Aorta (tissue), 5 donors: ENCODE results near the gene BMPR1B. TPM values are rescaled to one million over a fixed set of nuclear protein-coding genes. Genes with fewer than 3 reads are reported as not detected.
"Not testable (repeated sequence)": the region's sequence is repeated elsewhere in the genome, so short reads cannot be mapped to it uniquely, and the experiment has no call there.

Experiments used
- ATAC-seq: fragments of 200-7000 bp; cut with Tn5 transposase; one replicate; pipeline ENCODE4 v1.9.1; 2022; ENCODE audit warnings: moderate library complexity; ENCODE audit not compliant: low FRiP score
- DNase-seq, 2 donors: peaks; one replicate each; pipeline ENCODE4 v3.0.0-alpha.2; 2020
- H3K27ac ChIP-seq, 2 donors: one replicate each; pipeline ENCODE4 v1.5.1; 2013; ENCODE audit warnings: low read length in 2 of 2, mild to moderate bottlenecking in 2 of 2, moderate library complexity in 2 of 2, control low read depth in 1 of 2, inconsistent platforms in 1 of 2, low read depth in 1 of 2
- H3K27me3 ChIP-seq, 2 donors: one replicate each; pipeline ENCODE4 v1.6.1; 2013; ENCODE audit warnings: control low read depth in 1 of 2, low read length in 1 of 2, mild to moderate bottlenecking in 1 of 2, moderate library complexity in 1 of 2; ENCODE audit not compliant: insufficient read depth in 2 of 2, control insufficient read depth in 1 of 2
- H3K36me3 ChIP-seq, 2 donors: one replicate each; pipeline ENCODE4 v1.6.1; 2013; ENCODE audit warnings: control low read depth in 1 of 2, low read length in 1 of 2, mild to moderate bottlenecking in 1 of 2; ENCODE audit not compliant: insufficient read depth in 2 of 2, control insufficient read depth in 1 of 2
- H3K4me1 ChIP-seq, 2 donors: one replicate each; pipeline ENCODE4 v1.6.1; 2013; ENCODE audit warnings: low read length in 2 of 2, control low read depth in 1 of 2, mild to moderate bottlenecking in 1 of 2, moderate library complexity in 1 of 2; ENCODE audit not compliant: insufficient read depth in 2 of 2, control insufficient read depth in 1 of 2
- H3K4me3 ChIP-seq, 2 donors: one replicate each; pipeline ENCODE4 v1.5.1; 2013; ENCODE audit warnings: low read length in 2 of 2, control low read depth in 1 of 2, mild to moderate bottlenecking in 1 of 2
- H3K9me3 ChIP-seq: one replicate; pipeline ENCODE4 v1.6.1; 2013; ENCODE audit warnings: mild to moderate bottlenecking, low read length; ENCODE audit not compliant: control insufficient read depth
- WGBS, 2 donors: extraction: QIAGEN DNeasy Blood & Tissue Kit; methylation state at CpG; one replicate each; pipeline ENCODE4 v1.1.7; 2013; 5-methylcytosine and 5-hydroxymethylcytosine counted together
- intact Hi-C, 2 donors: fragments of 100-400 bp; cut with DNase I; formaldehyde crosslinking; loops; one replicate each; pipeline versions ENCODE4 v1.14.2 to v1.15.0; 2022
- polyA plus RNA-seq, 2 donors: library from polyadenylated mRNA; stranded (reverse); fragments of 200-250 nt; gene quantifications; one replicate each; pipeline ENCODE4 v1.2.3, GENCODE V29; 2013
- total RNA-seq, 2 donors: library from RNA; stranded (reverse); fragmentation: NEBNext Ultra II Directional; extraction: Animal tissue kit (Norgen Biotek cat#: 25700); gene quantifications; one replicate each; pipeline ENCODE4 v1.2.1, GENCODE V29; 2021
- donor health status: healthy with polysubstance abuse.
- donor health status: Bipolar disorder and iron deficiency.
- donor health status: DM: no; HTN: no; CAD: no.
- donor health status: DM: no; HTN: no; CAD: no.
- donor health status: DM: yes; HTN: yes; CAD: no.

BMPR1B gene
- total and polyA plus RNA-seq, 4 donors: 1.0 to 14.6 (median 8.0) TPM

DNA sequence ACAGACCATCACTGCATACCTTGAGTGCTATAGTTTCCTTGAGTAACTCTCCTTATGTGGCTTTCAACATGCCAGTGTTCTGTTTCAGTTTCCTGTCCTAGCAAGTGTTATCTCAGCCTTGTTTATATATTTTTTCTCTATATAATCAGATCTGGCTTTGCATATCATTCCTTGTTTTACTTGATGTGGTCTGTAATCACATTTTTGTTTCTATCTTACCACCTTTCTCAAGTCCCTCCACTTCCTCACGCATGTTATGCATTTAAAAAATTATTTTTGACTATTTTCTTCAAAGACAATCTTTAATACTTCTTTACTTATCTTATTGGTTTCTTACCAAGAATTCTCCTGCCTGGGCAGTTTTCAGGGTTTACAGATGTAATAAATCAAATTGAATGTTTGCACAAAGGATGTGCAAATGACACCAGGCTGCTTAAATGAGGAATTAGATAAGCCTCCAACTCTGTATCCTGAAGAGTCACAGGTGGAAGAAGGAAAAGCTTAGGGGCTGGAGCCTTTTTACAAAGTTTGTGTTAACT lies 351.2 kb downstream of the BMPR1B start:
- intact Hi-C loops: loop anchor here in 1 of 2 donors (10.0 kb wide), 1 partner anchor 704 kb away; no protein-coding TSS in a partner anchor
- WGBS, 2 donors: 89 to 90% methylated on average over 1 of the region's 1 CpG
- Histone ChIP-seq H3K27me3 (no peaks in the 10 kb centered on the region), H3K9me3 (peaks cover 1% of the 10 kb centered on the region), H3K27ac (no peak overlapping the region), H3K4me1 (peaks cover 0 to 2% of the 10 kb centered on the region in 2 donors), H3K4me3 (no peak overlapping the region), H3K36me3 (no peaks in the 10 kb centered on the region)
- DNase-seq (no peak), ATAC-seq (no peak)

DNA sequence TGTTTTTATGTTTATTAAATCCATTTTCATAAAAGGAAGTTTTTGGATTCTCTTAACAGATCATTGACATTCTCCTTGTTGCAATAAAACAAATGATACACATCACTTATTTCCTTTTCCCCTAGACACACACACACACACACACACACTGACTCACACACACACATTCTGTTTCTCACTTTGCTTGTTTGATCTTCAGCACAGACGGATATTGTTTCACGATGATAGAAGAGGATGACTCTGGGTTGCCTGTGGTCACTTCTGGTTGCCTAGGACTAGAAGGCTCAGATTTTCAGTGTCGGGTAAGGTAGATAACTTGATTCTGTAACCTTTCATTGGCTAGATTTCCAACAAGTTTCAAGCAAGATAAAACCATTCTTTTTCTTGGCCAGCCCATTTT lies 356.8 kb downstream of the BMPR1B start:
- WGBS, 2 donors: 83 to 85% methylated on average over 3 of the region's 3 CpGs
- Histone ChIP-seq H3K9me3 (peaks cover 1% of the 10 kb centered on the region), H3K4me1 (no peaks in the 10 kb centered on the region), H3K27ac (no peak overlapping the region), H3K4me3 (no peak overlapping the region), H3K36me3 (peaks cover 0 to 3% of the 10 kb centered on the region in 2 donors), H3K27me3 (no peaks in the 10 kb centered on the region)
- ATAC-seq (no peak), DNase-seq (no peak)
- intact Hi-C loops: no loop called here

DNA sequence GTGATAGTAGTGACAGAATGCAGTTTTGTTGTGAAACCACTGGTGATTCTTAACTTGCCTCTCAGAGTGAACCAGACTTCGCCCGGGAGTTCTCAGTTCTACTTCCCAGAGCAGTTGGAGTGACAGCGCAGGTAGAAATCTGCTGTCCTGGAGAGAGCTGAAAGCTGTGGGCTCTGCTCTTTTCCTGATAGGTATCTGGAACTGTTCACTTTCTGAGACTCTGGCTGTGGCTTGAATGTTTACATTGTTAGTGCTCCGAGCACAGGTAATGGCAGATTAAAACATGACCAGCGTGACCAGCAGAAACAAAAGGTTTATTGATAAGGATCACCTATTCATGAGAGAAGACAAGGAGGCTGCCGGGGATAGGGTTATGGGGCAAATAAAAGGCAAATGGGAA lies 360.7 kb downstream of the BMPR1B start:
- intact Hi-C loops: no loop called here
- no peaks in the 10 kb centered on the region for H3K27me3 ChIP-seq
- WGBS, 2 donors: 86% methylated on average over 6 of the region's 6 CpGs
- peaks cover 0 to 3% of the 10 kb centered on the region in 2 donors for H3K36me3 ChIP-seq
- H3K9me3 ChIP-seq: peaks cover 1% of the 10 kb centered on the region
- H3K4me1 ChIP-seq: no peaks in the 10 kb centered on the region
- DNase-seq: no peak
- H3K4me3 ChIP-seq: no peak overlapping the region
- no peak overlapping the region for H3K27ac ChIP-seq
- ATAC-seq: no peak

DNA sequence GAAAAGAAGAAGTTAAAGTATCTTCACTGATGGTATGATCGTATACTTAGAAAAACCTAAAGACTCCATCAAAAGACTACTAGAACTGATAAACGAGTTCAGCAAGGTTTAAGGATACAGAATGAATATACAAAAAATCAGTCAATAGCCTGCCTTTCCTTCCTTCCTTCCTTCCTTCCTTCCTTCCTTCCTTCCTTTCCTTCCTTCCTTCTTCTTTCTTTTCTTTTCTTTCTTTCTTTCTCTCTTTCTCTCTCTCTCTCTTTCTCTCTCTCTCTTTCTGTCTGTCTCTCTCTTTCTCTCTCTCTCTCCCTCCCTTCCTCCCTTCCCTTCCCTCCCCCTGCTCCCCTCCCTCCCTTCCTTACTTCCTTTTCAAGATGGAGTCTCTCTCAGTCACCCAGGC lies 362.7 kb downstream of the BMPR1B start:
- no peaks in the 10 kb centered on the region for H3K27me3 ChIP-seq
- DNase-seq (no peak), ATAC-seq (no peak)
- H3K4me3 ChIP-seq: no peak overlapping the region
- H3K27ac ChIP-seq: no peak overlapping the region
- WGBS, 2 donors: 95 to 98% methylated on average over 2 of the region's 2 CpGs
- H3K4me1 ChIP-seq: no peaks in the 10 kb centered on the region
- H3K36me3 ChIP-seq: peaks cover 0 to 3% of the 10 kb centered on the region in 2 donors
- intact Hi-C loops: no loop called here
- H3K9me3 ChIP-seq: peaks cover 1% of the 10 kb centered on the region

DNA sequence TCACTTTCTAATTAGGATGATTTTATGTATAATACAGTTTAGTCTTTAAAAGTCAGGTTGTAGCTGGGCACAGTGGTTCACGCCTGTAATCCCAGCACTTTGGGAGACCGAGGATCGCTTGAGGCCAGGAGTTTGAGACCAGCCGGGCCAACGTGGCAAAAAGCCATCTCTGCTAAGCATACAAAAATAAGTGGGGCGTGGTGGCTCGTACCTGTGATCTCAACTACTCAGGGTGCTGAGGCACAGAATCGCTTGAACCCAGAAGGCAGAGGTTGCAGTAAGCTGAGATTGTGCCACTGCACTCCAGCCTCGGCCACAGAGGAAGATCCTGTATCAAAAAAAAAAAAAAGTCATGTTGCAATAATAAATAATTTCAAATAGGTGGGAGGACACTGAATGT lies 364.2 kb downstream of the BMPR1B start:
- Histone ChIP-seq H3K27ac (no peak overlapping the region), H3K27me3 (no peaks in the 10 kb centered on the region), H3K9me3 (peaks cover 1% of the 10 kb centered on the region), H3K36me3 (no peaks in the 10 kb centered on the region), H3K4me1 (no peaks in the 10 kb centered on the region), H3K4me3 (no peak overlapping the region)
- WGBS, 2 donors: 77 to 81% methylated on average over 9 of the region's 9 CpGs
- no peak for DNase-seq
- intact Hi-C loops: no loop called here
- no peak for ATAC-seq

DNA sequence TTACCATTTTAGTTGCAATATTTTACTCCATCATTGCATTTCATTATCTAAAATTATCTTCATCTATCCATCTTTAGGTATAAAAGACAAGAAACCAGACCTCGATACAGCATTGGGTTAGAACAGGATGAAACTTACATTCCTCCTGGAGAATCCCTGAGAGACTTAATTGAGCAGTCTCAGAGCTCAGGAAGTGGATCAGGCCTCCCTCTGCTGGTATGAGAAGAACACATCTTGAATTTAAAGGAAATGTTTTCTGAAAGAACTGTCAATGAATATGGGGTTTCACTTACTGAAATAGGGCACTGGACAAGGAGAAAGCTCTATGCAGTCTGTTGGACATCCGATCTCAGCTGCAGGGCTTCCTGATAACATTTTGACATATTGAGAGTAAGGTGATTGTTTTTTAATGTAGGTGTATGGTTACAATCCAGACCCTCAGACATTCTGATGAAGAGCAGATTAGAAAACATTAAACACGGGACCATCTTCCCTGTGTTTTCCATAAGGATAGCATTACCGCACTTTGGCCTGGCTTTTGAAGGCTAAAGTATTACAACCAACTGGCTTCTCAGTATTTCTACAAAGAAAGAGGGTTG lies 367.2 kb downstream of the BMPR1B start:
- no peak overlapping the region for H3K27ac ChIP-seq
- intact Hi-C loops: no loop called here
- H3K9me3 ChIP-seq: no peaks in the 10 kb centered on the region
- ATAC-seq (peak; percentile 55), DNase-seq (no peak)
- H3K36me3 ChIP-seq: no peaks in the 10 kb centered on the region
- WGBS, 2 donors: 44 to 46% methylated on average over 4 of the region's 4 CpGs
- no peaks in the 10 kb centered on the region for H3K4me1 ChIP-seq
- no peaks in the 10 kb centered on the region for H3K27me3 ChIP-seq
- H3K4me3 ChIP-seq: no peak overlapping the region

DNA sequence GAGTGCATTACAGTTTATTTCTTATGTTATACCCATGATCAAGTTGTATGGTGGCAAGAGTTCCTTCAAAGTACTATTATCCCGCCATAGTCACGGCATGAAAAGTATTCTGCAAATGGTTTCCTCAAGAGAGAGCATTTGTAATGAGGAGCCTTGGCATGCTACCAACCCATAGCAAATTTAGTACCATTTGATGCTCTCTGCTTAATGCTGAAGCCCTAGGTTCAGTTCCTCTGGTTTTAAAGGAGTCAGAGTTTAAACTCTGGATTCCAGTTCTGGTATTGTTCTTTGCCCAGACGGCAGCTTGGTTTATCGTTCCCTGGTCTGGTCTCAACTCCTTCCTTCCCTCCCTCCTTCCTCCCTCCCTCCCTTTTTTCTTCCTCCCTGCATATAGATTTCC lies 371.3 kb downstream of the BMPR1B start:
- DNase-seq: no peak

DNA sequence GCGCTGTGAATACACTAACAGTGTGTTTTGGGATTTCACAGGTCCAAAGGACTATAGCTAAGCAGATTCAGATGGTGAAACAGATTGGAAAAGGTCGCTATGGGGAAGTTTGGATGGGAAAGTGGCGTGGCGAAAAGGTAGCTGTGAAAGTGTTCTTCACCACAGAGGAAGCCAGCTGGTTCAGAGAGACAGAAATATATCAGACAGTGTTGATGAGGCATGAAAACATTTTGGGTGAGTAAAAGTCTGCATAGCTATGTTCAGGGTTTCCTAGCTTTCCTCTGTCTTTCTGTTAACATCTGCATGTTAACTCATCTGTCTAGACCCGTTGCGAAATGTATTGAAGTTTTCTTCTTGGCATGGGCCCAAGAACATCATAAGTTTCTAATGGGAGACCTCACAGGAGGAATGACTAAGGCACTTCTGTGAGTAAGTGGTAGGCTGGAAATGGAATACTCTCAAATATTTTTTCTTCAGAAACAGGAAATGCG lies 372.1 kb downstream of the BMPR1B start:
- DNase-seq (peak in 1 of 2 donors; percentile 45), ATAC-seq (peak; percentile 93)
- Histone ChIP-seq H3K36me3 (no peaks in the 10 kb centered on the region), H3K9me3 (no peaks in the 10 kb centered on the region), H3K27ac (peak overlapping the region; percentile 2 to 90), H3K27me3 (no peaks in the 10 kb centered on the region), H3K4me3 (peak overlapping the region in 1 of 2 donors; percentile 20), H3K4me1 (no peaks in the 10 kb centered on the region)
- intact Hi-C loops: no loop called here
- WGBS, 2 donors: 17 to 19% methylated on average over 7 of the region's 7 CpGs

More for the DNA sequence above, 371.3 kb downstream of the BMPR1B start:
- no peaks in the 10 kb centered on the region for H3K27me3 ChIP-seq
- intact Hi-C loops: no loop called here
- H3K36me3 ChIP-seq: no peaks in the 10 kb centered on the region
- H3K27ac ChIP-seq: no peak overlapping the region
- ATAC-seq: no peak
- 43 to 53% methylated on average over 4 of the region's 4 CpGs for WGBS, 2 donors
- no peaks in the 10 kb centered on the region for H3K9me3 ChIP-seq
- no peak overlapping the region for H3K4me3 ChIP-seq
- no peaks in the 10 kb centered on the region for H3K4me1 ChIP-seq

DNA sequence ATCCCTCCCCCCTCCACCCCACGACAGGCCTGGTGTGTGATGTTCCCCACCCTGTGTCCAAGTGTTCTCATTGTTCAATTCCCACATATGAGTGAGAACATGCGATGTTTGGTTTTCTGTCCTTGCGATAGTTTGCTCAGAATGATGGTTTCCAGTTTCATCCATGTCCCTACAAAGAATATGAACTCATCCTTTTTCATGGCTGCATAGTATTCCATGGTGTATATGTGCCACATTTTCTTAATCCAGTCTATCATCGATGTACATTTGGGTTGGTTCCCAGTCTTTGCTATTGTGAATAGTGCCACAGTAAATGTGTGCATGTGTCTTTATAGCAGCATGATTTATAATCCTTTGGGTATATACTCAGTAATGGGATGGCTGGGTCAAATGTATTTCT lies 376.3 kb downstream of the BMPR1B start:
- H3K4me1 ChIP-seq, DNase-seq, H3K27me3 ChIP-seq, ATAC-seq, H3K36me3 ChIP-seq, intact Hi-C loops, H3K27ac ChIP-seq, H3K4me3 ChIP-seq, H3K9me3 ChIP-seq: not testable (repeated sequence)
- WGBS, 2 donors: 96% methylated on average over 4 of the region's 4 CpGs
